HEK293 (cell line): Measurements from ENCODE around the gene LNX1.

ENCODE experiments used
- CTCF ChIA-PET: fragments of 350-600 bp; formaldehyde crosslinking; extraction: SDS; loops from one replicate; lab custom pipeline; 2021; ENCODE audit warnings: antibody characterized with exemption; lab: Yijun Ruan, JAX
- POLR2A ChIA-PET: fragments of 300-600 bp; formaldehyde crosslinking; extraction: SDS; loops from one replicate; lab custom pipeline; 2020; ENCODE audit warnings: antibody characterized with exemption, inconsistent platforms; lab: Yijun Ruan, JAX
- H3K27ac ChIP-seq: fragments of 200-500 bp; sonication (Bioruptor generic); 2 replicates; pipeline ENCODE4 v1.5.1; 2014; ENCODE audit warnings: low read depth, low read length, control low read depth, inconsistent platforms; ENCODE audit errors: extremely low read depth
- H3K36me3 ChIP-seq, 2 experiments: fragments of 200-500 bp in 1 of 2; sonication (Bioruptor generic) in 1 of 2; 1 replicate in 1 of 2; 2 replicates in 1 of 2; pipeline ENCODE4 v1.5.1; 2014 to 2017; ENCODE audit warnings: inconsistent platforms in 2 of 2, low read length in 2 of 2; ENCODE audit not compliant: control insufficient read depth in 2 of 2, insufficient read depth in 1 of 2
- H3K4me1 ChIP-seq: fragments of 200-500 bp; sonication (Bioruptor generic); 2 replicates; pipeline ENCODE4 v1.5.1; 2014; ENCODE audit warnings: mild to moderate bottlenecking, low read length, inconsistent platforms; ENCODE audit not compliant: control insufficient read depth, insufficient read depth
- H3K4me3 ChIP-seq: 2 replicates; pipeline ENCODE4 v1.5.1; 2011; ENCODE audit warnings: low read depth, mild to moderate bottlenecking, control low read depth, low read length, moderate library complexity
- H3K9me3 ChIP-seq: fragments of 200-500 bp; sonication (Bioruptor generic); 2 replicates; pipeline ENCODE4 v1.5.1; 2014; ENCODE audit warnings: low read depth, low read length, inconsistent platforms; ENCODE audit not compliant: control insufficient read depth, insufficient read depth
- HOXD13 ChIP-seq: sonication (generic); formaldehyde crosslinking; IDR thresholded peaks from 2 replicates; pipeline ENCODE4 v1.8.0; 2022; ENCODE audit warnings: missing genetic modification reagents, borderline replicate concordance
- ZIC2 ChIP-seq: fragments of 450-650 bp; formaldehyde crosslinking; IDR thresholded peaks from 2 replicates; pipeline ENCODE4 v1.5.1; 2016; ENCODE audit warnings: missing biosample characterization, missing genetic modification characterization
- ZNF138 ChIP-seq: fragments of 450-650 bp; formaldehyde crosslinking; IDR thresholded peaks from 2 replicates; pipeline ENCODE4 v1.5.1; 2016; ENCODE audit warnings: missing biosample characterization, missing genetic modification characterization, borderline replicate concordance
- ZNF202 ChIP-seq: fragments of 450-650 bp; formaldehyde crosslinking; IDR thresholded peaks from 2 replicates; pipeline ENCODE4 v1.5.1; 2016; ENCODE audit warnings: missing biosample characterization, missing genetic modification characterization, borderline replicate concordance
- ZNF324 ChIP-seq: fragments of 450-650 bp; formaldehyde crosslinking; IDR thresholded peaks from 2 replicates; pipeline ENCODE4 v1.5.1; 2016; ENCODE audit warnings: missing biosample characterization, missing genetic modification characterization
- ZNF530 ChIP-seq: fragments of 450-650 bp; formaldehyde crosslinking; IDR thresholded peaks from 2 replicates; pipeline ENCODE4 v1.5.1; 2016; ENCODE audit warnings: low read depth, missing biosample characterization, missing genetic modification characterization
- ZNF558 ChIP-seq: fragments of 450-650 bp; formaldehyde crosslinking; IDR thresholded peaks from 2 replicates; pipeline ENCODE4 v1.5.1; 2016; ENCODE audit warnings: missing biosample characterization, missing genetic modification characterization
- ZNF561 ChIP-seq: fragments of 450-650 bp; IDR thresholded peaks from 2 replicates; pipeline ENCODE4 v1.5.1; 2018; ENCODE audit warnings: missing biosample characterization, missing genetic modification characterization, borderline replicate concordance
- ZNF701 ChIP-seq: fragments of 450-650 bp; formaldehyde crosslinking; IDR thresholded peaks from 2 replicates; pipeline ENCODE4 v1.5.1; 2016; ENCODE audit warnings: missing biosample characterization, missing genetic modification characterization
- ZNF837 ChIP-seq: fragments of 450-650 bp; formaldehyde crosslinking; IDR thresholded peaks from 2 replicates; pipeline ENCODE4 v1.5.1; 2016; ENCODE audit warnings: missing biosample characterization, missing genetic modification characterization
- TF ChIP-seq, protein P1 (sequence below): fragments of 450-650 bp; formaldehyde crosslinking; IDR thresholded peaks from 2 replicates; pipeline ENCODE4 v1.5.1; 2017; ENCODE audit warnings: missing biosample characterization, missing genetic modification characterization
- TF ChIP-seq, protein P2 (sequence below): fragments of 450-650 bp; formaldehyde crosslinking; IDR thresholded peaks from 2 replicates; pipeline ENCODE4 v1.5.1; 2017; ENCODE audit warnings: missing biosample characterization, missing genetic modification characterization
- TF ChIP-seq, protein P3 (sequence below): fragments of 450-650 bp; formaldehyde crosslinking; IDR thresholded peaks from 2 replicates; pipeline ENCODE4 v1.5.1; 2016; ENCODE audit warnings: missing biosample characterization, missing genetic modification characterization, low read depth
- TF ChIP-seq, protein P4 (sequence below): fragments of 450-650 bp; formaldehyde crosslinking; IDR thresholded peaks from 2 replicates; pipeline ENCODE4 v1.5.1; 2016; ENCODE audit warnings: missing biosample characterization, missing genetic modification characterization
- TF ChIP-seq, protein P5 (sequence below): fragments of 450-650 bp; formaldehyde crosslinking; IDR thresholded peaks from 2 replicates; pipeline ENCODE4 v1.5.1; 2016; ENCODE audit warnings: missing biosample characterization, missing genetic modification characterization

Gene LNX1

DNA sequence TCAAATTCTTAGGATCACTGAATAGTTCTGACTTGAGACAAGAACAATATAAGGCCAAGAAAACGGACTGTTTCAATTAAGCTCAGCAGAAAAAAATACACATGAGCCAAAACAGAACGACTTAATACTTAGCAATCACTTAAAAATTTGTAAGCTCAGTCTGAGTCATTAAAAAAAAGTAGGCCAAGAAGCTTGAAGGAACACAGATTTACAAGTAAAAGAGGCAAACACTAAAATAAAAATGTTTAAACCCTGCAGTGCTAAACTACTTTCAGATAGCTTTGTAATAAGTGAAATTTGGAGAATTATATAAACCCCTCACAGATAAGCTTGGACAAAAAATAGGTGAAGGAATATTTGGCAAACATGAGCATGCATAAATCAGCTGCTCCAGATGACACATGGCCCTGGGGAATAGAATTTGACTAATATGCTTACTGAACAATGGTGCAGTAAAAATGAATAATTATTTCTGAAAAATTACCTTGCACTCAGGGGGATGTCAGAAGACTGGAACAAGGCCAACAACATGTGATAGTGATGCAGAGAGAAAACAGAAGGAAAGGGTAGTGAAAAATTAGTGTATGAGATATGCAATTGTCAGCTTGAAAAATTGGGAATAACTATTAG, 49.6 kb downstream of the LNX1 start (continued):
- TF ChIP-seq, protein P1, sequence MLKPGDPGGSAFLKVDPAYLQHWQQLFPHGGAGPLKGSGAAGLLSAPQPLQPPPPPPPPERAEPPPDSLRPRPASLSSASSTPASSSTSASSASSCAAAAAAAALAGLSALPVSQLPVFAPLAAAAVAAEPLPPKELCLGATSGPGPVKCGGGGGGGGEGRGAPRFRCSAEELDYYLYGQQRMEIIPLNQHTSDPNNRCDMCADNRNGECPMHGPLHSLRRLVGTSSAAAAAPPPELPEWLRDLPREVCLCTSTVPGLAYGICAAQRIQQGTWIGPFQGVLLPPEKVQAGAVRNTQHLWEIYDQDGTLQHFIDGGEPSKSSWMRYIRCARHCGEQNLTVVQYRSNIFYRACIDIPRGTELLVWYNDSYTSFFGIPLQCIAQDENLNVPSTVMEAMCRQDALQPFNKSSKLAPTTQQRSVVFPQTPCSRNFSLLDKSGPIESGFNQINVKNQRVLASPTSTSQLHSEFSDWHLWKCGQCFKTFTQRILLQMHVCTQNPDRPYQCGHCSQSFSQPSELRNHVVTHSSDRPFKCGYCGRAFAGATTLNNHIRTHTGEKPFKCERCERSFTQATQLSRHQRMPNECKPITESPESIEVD, result peak; percentile 83
- TF ChIP-seq, all 188 proteins: peak for 7

DNA sequence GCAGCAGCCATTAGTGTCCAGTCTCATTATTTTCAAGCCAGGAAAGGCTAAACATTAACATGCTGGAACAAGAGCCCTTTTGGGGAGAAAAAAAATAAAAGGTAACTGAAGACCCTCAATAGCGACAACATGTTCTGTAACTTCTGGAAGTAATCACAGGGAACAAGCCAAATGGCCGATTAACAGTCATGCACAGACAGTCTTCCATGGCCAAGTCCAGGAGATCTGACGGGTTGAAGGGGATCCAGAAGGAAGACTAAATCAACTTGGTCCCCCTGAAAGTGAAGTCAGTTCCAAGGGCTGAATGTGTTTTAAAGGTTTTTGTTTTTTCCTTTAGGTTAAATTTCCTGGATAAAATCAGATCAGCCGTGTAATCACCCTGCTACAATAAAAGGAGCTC, 52.5 kb downstream of the LNX1 start:
- H3K4me1 ChIP-seq, result peaks cover 3% of the 10 kb centered on the region; the same call in 1 of the 2 replicates
- no peak overlapping the region for H3K4me3 ChIP-seq
- TF ChIP-seq, protein P2, sequence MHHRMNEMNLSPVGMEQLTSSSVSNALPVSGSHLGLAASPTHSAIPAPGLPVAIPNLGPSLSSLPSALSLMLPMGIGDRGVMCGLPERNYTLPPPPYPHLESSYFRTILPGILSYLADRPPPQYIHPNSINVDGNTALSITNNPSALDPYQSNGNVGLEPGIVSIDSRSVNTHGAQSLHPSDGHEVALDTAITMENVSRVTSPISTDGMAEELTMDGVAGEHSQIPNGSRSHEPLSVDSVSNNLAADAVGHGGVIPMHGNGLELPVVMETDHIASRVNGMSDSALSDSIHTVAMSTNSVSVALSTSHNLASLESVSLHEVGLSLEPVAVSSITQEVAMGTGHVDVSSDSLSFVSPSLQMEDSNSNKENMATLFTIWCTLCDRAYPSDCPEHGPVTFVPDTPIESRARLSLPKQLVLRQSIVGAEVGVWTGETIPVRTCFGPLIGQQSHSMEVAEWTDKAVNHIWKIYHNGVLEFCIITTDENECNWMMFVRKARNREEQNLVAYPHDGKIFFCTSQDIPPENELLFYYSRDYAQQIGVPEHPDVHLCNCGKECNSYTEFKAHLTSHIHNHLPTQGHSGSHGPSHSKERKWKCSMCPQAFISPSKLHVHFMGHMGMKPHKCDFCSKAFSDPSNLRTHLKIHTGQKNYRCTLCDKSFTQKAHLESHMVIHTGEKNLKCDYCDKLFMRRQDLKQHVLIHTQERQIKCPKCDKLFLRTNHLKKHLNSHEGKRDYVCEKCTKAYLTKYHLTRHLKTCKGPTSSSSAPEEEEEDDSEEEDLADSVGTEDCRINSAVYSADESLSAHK (tag by site-specific recombination), result no peak
- TF ChIP-seq ZIC2 (tag by site-specific recombination) (no peak), ZNF202 (tag by site-specific recombination) (no peak), HOXD13 (CRISPR knock-in tag) (no peak), ZNF701 (tag by site-specific recombination) (no peak), ZNF561 (no peak), ZNF530 (tag by site-specific recombination) (no peak)
- TF ChIP-seq, protein P3, sequence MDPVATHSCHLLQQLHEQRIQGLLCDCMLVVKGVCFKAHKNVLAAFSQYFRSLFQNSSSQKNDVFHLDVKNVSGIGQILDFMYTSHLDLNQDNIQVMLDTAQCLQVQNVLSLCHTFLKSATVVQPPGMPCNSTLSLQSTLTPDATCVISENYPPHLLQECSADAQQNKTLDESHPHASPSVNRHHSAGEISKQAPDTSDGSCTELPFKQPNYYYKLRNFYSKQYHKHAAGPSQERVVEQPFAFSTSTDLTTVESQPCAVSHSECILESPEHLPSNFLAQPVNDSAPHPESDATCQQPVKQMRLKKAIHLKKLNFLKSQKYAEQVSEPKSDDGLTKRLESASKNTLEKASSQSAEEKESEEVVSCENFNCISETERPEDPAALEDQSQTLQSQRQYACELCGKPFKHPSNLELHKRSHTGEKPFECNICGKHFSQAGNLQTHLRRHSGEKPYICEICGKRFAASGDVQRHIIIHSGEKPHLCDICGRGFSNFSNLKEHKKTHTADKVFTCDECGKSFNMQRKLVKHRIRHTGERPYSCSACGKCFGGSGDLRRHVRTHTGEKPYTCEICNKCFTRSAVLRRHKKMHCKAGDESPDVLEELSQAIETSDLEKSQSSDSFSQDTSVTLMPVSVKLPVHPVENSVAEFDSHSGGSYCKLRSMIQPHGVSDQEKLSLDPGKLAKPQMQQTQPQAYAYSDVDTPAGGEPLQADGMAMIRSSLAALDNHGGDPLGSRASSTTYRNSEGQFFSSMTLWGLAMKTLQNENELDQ (tag by site-specific recombination), result no peak
- H3K9me3 ChIP-seq, result no peaks in the 10 kb centered on the region
- ChIA-PET POLR2A (no interaction called here), CTCF (interaction anchor here (0.5 kb wide), 1 partner anchor 207 kb away, joined by 4 read pairs; no protein-coding TSS in a partner anchor)
- no peak overlapping the region for H3K27ac ChIP-seq
- no peaks in the 10 kb centered on the region for H3K36me3 ChIP-seq

DNA sequence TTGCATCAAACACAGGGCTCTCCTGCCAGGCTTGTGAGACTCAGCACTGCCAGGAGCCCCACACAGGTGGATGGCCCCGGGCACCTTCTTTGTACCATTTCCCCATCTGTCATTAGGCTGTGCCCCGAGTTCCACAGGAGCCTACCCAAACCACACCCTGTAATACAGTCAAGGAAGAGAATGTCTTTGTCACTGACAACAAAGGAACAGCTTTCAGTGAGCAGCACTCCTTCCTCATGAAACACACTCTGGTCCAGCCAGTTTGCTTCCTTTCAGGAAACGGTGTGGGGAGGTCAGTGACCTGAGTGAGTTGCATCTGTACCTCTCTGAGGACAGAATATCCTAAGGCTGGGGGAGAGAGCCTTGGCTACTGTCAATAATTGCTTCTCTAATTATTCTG, 53.7 kb downstream of the LNX1 start:
- Histone ChIP-seq H3K4me3 (no peak overlapping the region), H3K27ac (no peak overlapping the region), H3K36me3 (no peaks in the 10 kb centered on the region), H3K9me3 (no peaks in the 10 kb centered on the region), H3K4me1 (peaks cover 3% of the 10 kb centered on the region; the same call in 1 of the 2 replicates)
- TF ChIP-seq, protein P4, sequence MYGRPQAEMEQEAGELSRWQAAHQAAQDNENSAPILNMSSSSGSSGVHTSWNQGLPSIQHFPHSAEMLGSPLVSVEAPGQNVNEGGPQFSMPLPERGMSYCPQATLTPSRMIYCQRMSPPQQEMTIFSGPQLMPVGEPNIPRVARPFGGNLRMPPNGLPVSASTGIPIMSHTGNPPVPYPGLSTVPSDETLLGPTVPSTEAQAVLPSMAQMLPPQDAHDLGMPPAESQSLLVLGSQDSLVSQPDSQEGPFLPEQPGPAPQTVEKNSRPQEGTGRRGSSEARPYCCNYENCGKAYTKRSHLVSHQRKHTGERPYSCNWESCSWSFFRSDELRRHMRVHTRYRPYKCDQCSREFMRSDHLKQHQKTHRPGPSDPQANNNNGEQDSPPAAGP (tag by site-specific recombination), result no peak
- TF ChIP-seq ZNF837 (tag by site-specific recombination), result no peak
- TF ChIP-seq ZNF558 (tag by site-specific recombination), result no peak
- TF ChIP-seq, protein P5, sequence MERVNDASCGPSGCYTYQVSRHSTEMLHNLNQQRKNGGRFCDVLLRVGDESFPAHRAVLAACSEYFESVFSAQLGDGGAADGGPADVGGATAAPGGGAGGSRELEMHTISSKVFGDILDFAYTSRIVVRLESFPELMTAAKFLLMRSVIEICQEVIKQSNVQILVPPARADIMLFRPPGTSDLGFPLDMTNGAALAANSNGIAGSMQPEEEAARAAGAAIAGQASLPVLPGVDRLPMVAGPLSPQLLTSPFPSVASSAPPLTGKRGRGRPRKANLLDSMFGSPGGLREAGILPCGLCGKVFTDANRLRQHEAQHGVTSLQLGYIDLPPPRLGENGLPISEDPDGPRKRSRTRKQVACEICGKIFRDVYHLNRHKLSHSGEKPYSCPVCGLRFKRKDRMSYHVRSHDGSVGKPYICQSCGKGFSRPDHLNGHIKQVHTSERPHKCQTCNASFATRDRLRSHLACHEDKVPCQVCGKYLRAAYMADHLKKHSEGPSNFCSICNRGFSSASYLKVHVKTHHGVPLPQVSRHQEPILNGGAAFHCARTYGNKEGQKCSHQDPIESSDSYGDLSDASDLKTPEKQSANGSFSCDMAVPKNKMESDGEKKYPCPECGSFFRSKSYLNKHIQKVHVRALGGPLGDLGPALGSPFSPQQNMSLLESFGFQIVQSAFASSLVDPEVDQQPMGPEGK, result no peak
- no peak for TF ChIP-seq ZNF138 (tag by site-specific recombination)
- no peak for TF ChIP-seq ZNF324 (tag by site-specific recombination)
- ChIA-PET POLR2A (no interaction called here), CTCF (no interaction called here)
